ENCODE data around the gene PLCH2.
"Not testable (repeated sequence)": the region's sequence is repeated elsewhere in the genome, so short reads cannot be mapped to it uniquely, and the experiment has no call there.

The PLCH2 gene

DNA sequence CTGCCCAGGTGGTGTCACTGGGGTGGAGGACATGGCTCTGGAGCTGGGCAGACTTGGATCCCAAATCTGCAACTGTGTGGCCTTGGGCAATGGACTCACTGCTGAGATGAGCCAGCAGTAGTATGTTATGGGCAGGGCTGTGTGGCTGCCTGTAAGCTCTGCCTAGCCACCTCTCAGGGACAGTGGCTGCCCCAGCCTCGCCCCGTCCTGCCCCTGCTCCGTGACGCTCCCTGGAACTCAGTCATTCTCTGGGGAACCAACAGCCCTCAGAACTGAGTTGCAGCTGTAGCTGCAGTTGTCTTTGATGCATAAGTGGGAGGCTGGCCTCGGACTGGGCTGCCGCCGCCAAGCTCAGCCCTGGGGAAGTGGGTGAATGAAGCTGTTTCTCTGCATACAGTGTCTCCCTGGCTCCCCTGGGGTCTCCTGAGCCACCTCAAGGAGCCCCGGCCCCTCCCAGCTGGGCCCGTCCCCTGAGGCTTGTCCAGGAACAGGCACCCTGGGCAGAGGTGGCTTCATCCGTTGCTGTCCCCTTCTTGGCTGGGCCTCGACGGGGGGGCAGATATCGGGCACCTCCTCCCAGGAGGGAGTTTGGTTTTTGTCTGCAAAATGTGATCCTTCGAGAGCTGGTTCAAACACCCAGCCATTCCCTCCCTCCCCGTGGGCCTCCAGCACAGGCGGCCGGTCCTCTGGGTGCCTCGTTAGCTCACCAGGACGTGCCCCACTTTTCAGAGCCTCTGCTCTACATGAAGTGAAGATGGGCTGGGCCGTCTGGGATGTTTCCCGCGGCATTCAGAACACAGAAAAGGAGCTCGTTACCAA lies 26.2 kb upstream of the PLCH2 start:
- Mint-ChIP-seq H3K36me3 (no peaks in the 10 kb centered on the region), H3K27ac (no peak overlapping the region), H3K4me3 (no peak overlapping the region), H3K9me3 (no peaks in the 10 kb centered on the region), H3K4me1 (peaks cover 11% of the 10 kb centered on the region)
- ATAC-seq (no peak), DNase-seq (ENCODE audit: low spot score in 2 of 2) (no peak)

DNA sequence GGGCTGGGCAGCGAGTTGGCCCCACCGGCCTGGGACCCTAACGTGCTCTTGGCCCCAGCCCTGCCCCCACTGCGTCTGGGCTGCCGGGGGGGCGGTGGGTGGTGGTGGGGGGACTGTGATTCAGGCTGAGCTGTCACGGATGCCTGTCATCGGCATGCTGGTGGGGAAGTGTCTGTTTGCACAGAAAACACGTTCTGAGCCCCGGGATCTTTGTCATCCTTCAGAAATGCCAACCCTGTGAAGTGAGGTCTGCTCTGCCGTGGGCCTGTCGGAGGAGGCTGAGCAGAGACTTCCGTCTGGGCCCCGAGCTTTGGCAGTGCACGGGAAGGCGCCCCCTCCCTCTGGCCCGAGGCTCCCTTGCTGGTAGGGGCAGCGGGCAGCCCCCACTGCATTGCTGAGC lies 24.3 kb upstream of the PLCH2 start:
- H3K36me3 Mint-ChIP-seq: no peaks in the 10 kb centered on the region
- no peaks in the 10 kb centered on the region for H3K9me3 Mint-ChIP-seq
- H3K27ac Mint-ChIP-seq: no peak overlapping the region
- peaks cover 6% of the 10 kb centered on the region for H3K4me1 Mint-ChIP-seq
- H3K4me3 Mint-ChIP-seq: no peak overlapping the region
- DNase-seq (ENCODE audit: low spot score in 2 of 2): no peak
- ATAC-seq: no peak

DNA sequence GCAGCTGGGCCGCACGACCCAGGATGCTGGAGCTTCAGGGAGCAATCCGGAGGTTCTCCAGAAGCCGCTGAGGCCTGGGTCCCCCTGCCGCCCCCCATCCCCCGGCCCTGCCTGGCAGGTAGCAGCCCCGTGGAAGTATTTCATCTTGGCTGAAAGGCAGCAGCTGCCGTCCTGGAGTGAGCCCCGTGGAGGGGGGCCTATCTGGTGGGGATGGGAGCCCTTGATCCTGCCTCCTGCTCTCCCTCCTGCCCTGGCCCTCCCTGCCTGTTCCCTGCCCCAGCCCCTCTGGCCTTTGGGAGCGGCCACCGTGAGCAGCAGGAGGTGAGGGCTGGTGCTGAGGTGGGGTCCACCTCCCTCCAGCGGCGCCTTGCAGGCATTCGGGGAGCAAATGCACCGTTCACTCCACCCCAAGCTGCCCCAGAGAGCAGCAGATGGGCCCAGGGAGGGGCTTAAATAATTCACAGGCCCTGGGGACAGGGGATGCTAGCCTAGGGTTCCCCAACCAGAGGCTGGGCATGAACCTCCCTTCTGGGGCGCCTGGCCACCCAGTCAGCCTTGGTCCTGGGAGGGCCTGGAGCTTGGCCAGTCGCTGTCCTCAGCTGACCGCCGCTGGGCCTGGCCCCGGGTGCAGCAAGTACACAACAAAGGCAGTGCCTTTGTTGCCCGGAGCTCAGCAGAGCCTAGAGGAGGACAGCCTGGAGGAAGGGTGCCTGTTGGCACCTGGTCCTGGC lies 23.7 kb upstream of the PLCH2 start:
- no peaks in the 10 kb centered on the region for H3K36me3 Mint-ChIP-seq
- H3K4me3 Mint-ChIP-seq: no peak overlapping the region
- no peak overlapping the region for H3K27ac Mint-ChIP-seq
- peaks cover under 1% of the 10 kb centered on the region for H3K4me1 Mint-ChIP-seq
- no peak for DNase-seq (ENCODE audit: low spot score in 2 of 2)
- ATAC-seq: no peak
- H3K9me3 Mint-ChIP-seq: no peaks in the 10 kb centered on the region

DNA sequence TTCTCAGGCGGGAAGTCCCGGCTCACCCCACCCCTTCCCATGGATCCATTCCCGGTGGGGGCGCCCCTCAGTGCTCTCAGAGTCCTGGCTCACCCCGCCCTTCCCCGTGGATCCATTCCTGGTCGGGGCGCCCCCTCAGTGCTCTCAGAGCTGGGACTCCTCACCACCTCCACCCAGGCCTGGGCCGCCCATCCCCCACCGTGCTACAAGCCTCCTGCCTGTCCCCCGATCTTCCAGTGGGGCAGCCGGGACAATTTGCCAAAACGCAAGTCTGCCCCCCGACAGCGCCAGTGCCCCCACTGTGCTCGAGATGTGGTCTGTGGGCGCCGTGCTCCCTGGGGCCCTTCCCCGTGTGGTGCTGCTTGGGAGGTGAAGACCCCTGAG lies 23.2 kb upstream of the PLCH2 start:
- no peaks in the 10 kb centered on the region for H3K9me3 Mint-ChIP-seq
- H3K36me3 Mint-ChIP-seq: no peaks in the 10 kb centered on the region
- ATAC-seq: no peak

DNA sequence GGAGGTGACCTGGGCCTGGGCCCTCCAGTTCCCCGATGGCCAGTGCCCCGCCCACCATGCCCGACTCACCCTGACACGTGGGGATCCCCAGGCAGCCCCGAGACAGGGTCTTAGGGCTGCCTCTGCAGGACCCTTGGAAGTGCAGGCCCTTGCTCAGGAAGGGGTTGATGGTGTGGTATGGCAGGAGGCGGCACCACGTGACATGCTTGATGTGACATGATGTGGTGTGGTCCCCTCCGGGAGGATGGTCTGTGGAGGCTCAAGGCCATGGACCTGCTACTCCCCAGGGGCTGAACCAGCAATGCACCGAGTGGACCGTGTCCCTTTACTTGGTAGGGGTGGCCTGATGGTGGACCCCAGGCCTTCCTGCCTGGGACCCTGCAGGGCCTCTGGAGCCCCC lies 21.9 kb upstream of the PLCH2 start:
- ATAC-seq: no peak
- Mint-ChIP-seq H3K4me3 (no peak overlapping the region), H3K4me1 (no peaks in the 10 kb centered on the region), H3K27ac (no peak overlapping the region), H3K9me3 (no peaks in the 10 kb centered on the region), H3K36me3 (no peaks in the 10 kb centered on the region)
- no peak for DNase-seq (ENCODE audit: low spot score in 2 of 2)

More for the DNA sequence above, 23.2 kb upstream of the PLCH2 start:
- DNase-seq (ENCODE audit: low spot score in 2 of 2): no peak
- Mint-ChIP-seq H3K27ac (no peak overlapping the region), H3K4me3 (no peak overlapping the region), H3K4me1 (no peaks in the 10 kb centered on the region)

DNA sequence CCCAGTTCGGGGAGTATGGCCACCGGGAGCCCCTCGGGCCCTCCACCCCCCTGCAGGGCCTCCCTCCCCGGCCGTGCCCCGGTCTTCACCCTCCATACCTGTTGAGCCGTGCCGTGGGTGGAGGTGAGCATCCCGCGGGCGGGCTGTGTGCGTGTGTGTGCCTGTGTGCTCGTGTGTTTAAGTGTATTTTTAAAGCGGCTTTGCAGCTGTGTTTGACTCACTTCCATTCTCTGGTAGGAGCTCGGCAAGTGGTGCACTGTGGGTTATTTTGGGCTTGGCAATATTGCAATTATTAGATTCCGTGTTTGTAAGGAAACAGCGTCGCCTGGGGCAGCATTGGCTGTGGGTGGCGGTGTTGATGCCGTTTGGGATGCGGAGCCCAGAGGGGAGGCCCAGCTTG lies 20.3 kb upstream of the PLCH2 start:
- no peak for DNase-seq (ENCODE audit: low spot score in 2 of 2)
- H3K27ac Mint-ChIP-seq: no peak overlapping the region
- no peaks in the 10 kb centered on the region for H3K4me1 Mint-ChIP-seq
- no peaks in the 10 kb centered on the region for H3K36me3 Mint-ChIP-seq
- no peaks in the 10 kb centered on the region for H3K9me3 Mint-ChIP-seq
- no peak overlapping the region for H3K4me3 Mint-ChIP-seq
- no peak for ATAC-seq

DNA sequence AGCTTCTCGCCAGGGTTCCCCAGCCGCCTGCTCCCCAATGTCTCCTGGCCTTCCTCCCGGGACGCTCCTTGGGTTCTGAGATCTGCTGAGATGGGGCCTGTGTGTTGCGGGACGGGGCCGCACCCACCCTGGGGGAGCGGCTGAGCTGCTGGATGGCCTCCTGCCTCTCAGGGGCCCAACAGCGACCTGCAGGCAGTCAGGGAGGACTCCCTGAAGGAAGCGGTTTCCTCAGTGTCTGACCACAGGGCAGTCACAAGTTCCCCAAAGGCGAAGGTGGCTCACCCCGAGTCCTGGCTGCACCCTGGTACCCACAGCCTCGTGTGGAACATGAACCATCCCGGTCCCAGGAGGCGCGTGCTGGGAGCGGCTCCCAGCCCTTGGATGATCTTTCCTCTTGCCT lies 18.6 kb upstream of the PLCH2 start:
- no peak for ATAC-seq
- no peaks in the 10 kb centered on the region for H3K9me3 Mint-ChIP-seq
- no peak for DNase-seq (ENCODE audit: low spot score in 2 of 2)
- H3K4me1 Mint-ChIP-seq: no peaks in the 10 kb centered on the region
- H3K27ac Mint-ChIP-seq: no peak overlapping the region
- no peaks in the 10 kb centered on the region for H3K36me3 Mint-ChIP-seq
- no peak overlapping the region for H3K4me3 Mint-ChIP-seq

DNA sequence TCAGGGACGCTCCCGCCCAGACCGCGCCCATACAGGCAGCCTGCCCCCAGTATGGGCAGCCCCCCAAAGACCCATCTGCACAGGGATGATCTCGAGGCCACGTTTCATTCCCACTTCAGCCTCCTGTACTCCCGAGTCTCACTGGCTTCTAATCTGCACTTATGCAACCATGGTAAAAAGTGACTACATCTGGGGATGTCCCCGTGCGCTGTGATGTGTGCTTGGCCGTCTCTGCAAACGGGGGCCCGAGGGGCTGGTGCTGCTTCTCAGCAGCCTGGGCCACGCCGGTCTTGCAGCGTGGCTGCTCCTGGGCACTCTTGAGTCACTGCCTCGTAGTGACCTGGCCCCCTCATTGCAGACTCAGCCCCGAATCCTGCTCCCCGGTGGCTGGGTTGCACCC lies 17.4 kb upstream of the PLCH2 start:
- DNase-seq (ENCODE audit: low spot score in 2 of 2) (no peak), ATAC-seq (no peak)
- Mint-ChIP-seq H3K27ac (no peak overlapping the region), H3K9me3 (no peaks in the 10 kb centered on the region), H3K4me3 (no peak overlapping the region), H3K4me1 (no peaks in the 10 kb centered on the region), H3K36me3 (no peaks in the 10 kb centered on the region)

DNA sequence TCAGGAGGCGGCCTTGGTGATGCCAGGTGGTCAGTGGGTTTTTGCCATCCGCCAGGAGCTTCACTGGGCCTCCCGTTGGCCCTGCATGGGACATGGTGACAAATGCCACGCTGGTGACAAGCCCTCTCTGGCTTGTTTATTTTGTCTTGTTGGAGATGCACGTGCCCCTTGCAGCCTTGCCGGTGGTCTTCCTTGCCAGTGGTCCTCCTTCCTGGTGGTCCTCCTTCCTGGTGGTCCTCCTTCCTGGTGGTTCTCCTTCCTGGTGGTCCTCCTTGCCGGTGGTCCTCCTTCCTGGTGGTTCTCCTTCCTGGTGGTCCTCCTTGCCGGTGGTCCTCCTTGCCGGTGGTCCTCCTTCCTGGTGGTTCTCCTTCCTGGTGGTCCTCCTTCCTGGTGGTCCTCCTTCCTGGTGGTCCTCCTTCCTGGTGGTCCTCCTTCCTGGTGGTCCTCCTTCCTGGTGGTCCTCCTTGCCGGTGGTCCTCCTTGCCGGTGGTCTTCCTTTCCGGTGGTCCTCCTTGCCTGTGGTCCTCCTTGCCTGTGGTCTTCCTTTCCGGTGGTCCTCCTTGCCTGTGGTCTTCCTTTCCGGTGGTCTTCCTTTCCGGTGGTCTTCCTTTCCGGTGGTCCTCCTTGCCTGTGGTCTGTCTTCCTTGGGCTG lies 16.9 kb upstream of the PLCH2 start:
- DNase-seq (ENCODE audit: low spot score in 2 of 2); H3K4me3 Mint-ChIP-seq; H3K9me3 Mint-ChIP-seq; ATAC-seq; H3K4me1 Mint-ChIP-seq; H3K36me3 Mint-ChIP-seq; H3K27ac Mint-ChIP-seq: not testable (repeated sequence)

DNA sequence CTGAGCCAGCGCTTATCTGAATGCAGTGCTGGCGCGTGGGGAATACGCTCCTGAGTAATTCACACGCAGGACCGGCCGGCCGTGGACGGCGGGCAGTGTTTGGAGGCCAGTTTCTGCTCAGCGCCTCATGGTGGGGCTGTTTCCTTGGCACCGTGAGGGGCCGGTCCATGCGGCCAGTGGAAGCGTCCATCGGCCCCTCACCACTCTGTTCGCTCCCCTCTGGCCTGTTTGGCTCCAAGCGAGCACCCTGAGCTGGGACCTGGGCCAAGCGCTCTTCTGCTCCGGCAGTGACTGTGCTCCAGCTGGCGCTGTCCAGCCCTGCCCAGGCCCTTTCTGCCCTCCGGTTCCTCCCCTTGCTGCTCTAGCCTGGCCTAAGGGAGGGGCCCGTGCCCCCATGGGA lies 16.3 kb upstream of the PLCH2 start:
- H3K36me3 Mint-ChIP-seq: no peaks in the 10 kb centered on the region
- no peak overlapping the region for H3K27ac Mint-ChIP-seq
- H3K9me3 Mint-ChIP-seq: no peaks in the 10 kb centered on the region
- DNase-seq (ENCODE audit: low spot score in 2 of 2) (no peak), ATAC-seq (no peak)
- H3K4me1 Mint-ChIP-seq: peaks cover 8% of the 10 kb centered on the region
- no peak overlapping the region for H3K4me3 Mint-ChIP-seq

DNA sequence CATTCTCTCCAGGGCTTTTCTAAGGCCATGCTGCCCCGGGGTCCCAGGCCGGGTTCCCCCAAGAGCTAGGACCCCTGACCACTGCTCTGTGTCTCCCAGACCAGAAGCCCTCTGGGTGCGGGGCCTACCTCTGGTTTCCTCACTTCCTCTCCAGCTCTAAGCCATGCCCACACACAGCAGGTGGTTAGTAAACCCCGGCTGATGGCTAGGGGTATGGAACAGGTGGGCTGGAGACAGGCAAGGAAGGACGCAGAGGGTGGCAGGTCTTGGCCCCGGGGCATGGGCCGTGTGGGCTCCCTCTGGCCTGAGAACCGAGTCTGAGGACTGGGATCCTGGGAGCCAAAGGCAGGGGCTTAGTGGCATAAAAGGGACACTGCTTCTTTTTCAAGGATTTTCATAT lies 15.9 kb upstream of the PLCH2 start:
- Mint-ChIP-seq H3K4me1 (peaks cover 8% of the 10 kb centered on the region), H3K36me3 (no peaks in the 10 kb centered on the region), H3K27ac (no peak overlapping the region), H3K9me3 (no peaks in the 10 kb centered on the region), H3K4me3 (no peak overlapping the region)
- ATAC-seq: no peak
- no peak for DNase-seq (ENCODE audit: low spot score in 2 of 2)

DNA sequence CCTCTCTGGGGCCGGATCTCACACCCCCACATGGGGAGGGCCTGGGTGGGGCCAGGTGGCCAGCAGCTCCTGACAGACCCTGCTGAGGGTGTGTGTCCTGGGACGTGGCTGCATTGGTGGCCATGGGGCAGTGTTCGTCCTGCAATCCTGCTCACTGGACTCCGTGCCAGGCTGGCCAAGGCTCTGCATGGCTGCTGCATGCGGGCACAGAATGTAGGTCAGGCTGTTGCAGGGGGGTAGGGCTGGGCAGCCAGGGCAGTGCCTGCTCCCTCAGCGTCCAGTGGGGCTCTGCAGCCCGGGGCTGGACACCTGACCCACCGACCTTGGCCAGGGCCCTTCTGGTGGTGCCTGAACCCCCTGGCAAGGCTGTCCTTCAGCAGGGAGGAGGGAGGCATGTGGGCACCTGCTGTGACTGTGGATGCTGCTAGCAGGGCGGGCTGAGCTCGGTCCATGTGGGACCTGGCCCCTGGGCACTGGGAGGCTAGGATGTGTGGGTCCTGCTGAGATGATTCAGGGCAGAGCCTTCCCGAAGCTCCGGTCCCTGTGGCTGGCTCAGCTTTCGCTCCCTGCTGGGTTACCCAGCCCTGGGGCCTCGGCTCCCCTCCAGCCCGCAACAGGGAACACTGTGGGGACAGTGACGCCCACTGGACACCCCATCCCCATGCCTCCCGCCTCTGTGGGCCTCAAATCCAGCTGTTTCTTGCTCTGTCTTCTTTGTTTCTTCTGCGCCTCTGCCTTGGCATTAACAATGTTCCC lies 14.9 kb upstream of the PLCH2 start:
- peaks cover 8% of the 10 kb centered on the region for H3K4me1 Mint-ChIP-seq

DNA sequence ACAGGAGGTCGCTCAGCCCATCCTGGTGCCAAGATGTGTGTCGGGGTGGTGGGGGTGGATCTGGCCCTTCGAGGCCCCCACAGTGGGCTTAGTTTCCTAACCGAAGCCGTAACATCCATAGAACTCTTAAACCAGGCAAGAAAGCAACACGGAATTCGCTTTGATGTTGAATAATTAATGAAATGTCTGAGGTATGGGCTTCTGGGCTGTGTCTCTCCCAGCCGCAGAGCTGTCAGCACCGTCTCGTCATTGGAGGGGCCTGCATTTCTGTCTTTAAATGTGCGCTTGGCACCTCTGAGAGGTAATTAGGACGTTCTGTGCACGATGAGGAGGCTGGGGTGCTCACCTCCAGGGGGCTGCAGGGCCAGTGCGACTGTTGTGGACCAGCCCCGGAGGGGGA lies 13.3 kb upstream of the PLCH2 start:
- no peaks in the 10 kb centered on the region for H3K9me3 Mint-ChIP-seq
- H3K4me3 Mint-ChIP-seq: no peak overlapping the region
- H3K36me3 Mint-ChIP-seq: no peaks in the 10 kb centered on the region
- ATAC-seq (no peak), DNase-seq (ENCODE audit: low spot score in 2 of 2) (no peak)
- H3K27ac Mint-ChIP-seq: no peak overlapping the region
- H3K4me1 Mint-ChIP-seq: peaks cover 14% of the 10 kb centered on the region

More for the DNA sequence above, 14.9 kb upstream of the PLCH2 start:
- Mint-ChIP-seq H3K36me3 (no peaks in the 10 kb centered on the region), H3K9me3 (no peaks in the 10 kb centered on the region), H3K27ac (no peak overlapping the region), H3K4me3 (no peak overlapping the region)
- DNase-seq (ENCODE audit: low spot score in 2 of 2) (no peak), ATAC-seq (no peak)

DNA sequence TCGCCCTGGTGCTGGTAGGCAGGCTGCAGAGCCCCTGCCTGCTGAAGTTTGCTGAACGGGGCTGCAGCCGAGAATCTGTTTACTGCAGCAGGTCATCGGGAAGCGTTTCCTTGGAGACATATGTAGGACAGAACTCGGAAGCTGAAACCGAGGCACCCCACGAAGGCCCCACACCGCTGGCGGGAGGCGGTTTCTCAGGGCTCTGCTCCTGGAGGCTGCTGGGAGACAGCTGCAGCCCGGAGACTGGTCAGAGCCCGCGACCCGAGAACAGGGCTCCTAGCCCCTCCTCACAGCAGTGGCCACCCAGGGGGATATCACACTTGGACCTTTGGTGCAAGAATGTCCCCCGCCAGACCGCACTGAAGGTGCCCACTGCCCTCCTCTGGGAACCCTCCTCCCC lies 12.7 kb upstream of the PLCH2 start:
- no peak overlapping the region for H3K27ac Mint-ChIP-seq
- no peak for ATAC-seq
- DNase-seq (ENCODE audit: low spot score in 2 of 2): no peak
- H3K9me3 Mint-ChIP-seq: no peaks in the 10 kb centered on the region
- no peak overlapping the region for H3K4me3 Mint-ChIP-seq
- peaks cover 16% of the 10 kb centered on the region for H3K4me1 Mint-ChIP-seq
- H3K36me3 Mint-ChIP-seq: no peaks in the 10 kb centered on the region
